H1 (cell line): ENCODE data around the gene SIK2. TPM values are rescaled to one million over a fixed set of nuclear protein-coding genes. Genes with fewer than 3 reads are reported as not detected.

Experiments
- CTCF ChIA-PET: fragments of 300-600 bp; sonication (Branson Sonifier 250); formaldehyde crosslinking; loops from one replicate; lab custom pipeline; 2021; ENCODE audit not compliant: partially characterized antibody; lab: Charles Lee
- POLR2A ChIA-PET: fragments of 300-600 bp; sonication (Branson Sonifier 250); formaldehyde crosslinking; loops from one replicate; lab custom pipeline; 2021; ENCODE audit warnings: inconsistent platforms; ENCODE audit not compliant: partially characterized antibody; lab: Charles Lee
- DNase-seq, 2 experiments: peaks; one replicate each; pipeline versions ENCODE4 v3.0.0 to v3.0.0-alpha.2; 2010 to 2022; ENCODE audit warnings: low spot score in 2 of 2, low read depth in 1 of 2, mixed read lengths in 1 of 2
- FAIRE-seq: peaks from 2 replicates; lab custom pipeline; 2011; peaks lifted over from hg19 to GRCh38; lab: Jason Lieb, UNC
- H2AFZ ChIP-seq: 2 replicates; pipeline ENCODE4 v1.8.1; 2012; ENCODE audit warnings: low read length, inconsistent platforms
- H2AK5ac ChIP-seq: 2 replicates; pipeline ENCODE4 v1.6.1; 2013; ENCODE audit warnings: low read depth, low read length
- H2BK120ac ChIP-seq: replicated peaks from 2 replicates; pipeline ENCODE3; 2013; ENCODE audit warnings: low read depth, low read length, inconsistent platforms
- H2BK12ac ChIP-seq: 2 replicates; pipeline ENCODE4 v1.6.1; 2013; ENCODE audit warnings: low read depth, low read length
- H2BK15ac ChIP-seq: 2 replicates; pipeline ENCODE4 v1.6.1; 2013; ENCODE audit warnings: low read length
- H2BK20ac ChIP-seq: 2 replicates; pipeline ENCODE4 v1.6.1; 2013; ENCODE audit warnings: low read length
- H2BK5ac ChIP-seq: 2 replicates; pipeline ENCODE4 v1.6.1; 2013; ENCODE audit warnings: low read depth, low read length
- H3K14ac ChIP-seq: 2 replicates; pipeline ENCODE4 v1.6.1; 2013; ENCODE audit warnings: inconsistent platforms; ENCODE audit not compliant: insufficient read length
- H3K18ac ChIP-seq: 2 replicates; pipeline ENCODE4 v1.6.1; 2013; ENCODE audit warnings: low read length; ENCODE audit errors: extremely low read depth
- H3K23ac ChIP-seq: 2 replicates; pipeline ENCODE4 v1.6.1; 2013; ENCODE audit warnings: inconsistent platforms; ENCODE audit not compliant: insufficient read length
- H3K23me2 ChIP-seq: 2 replicates; pipeline ENCODE4 v1.6.1; 2013; ENCODE audit warnings: low read depth, low read length
- H3K27ac ChIP-seq: 2 replicates; pipeline ENCODE4 v1.6.1; 2011; ENCODE audit warnings: low read depth, low read length, inconsistent platforms
- H3K27me3 ChIP-seq, 4 experiments: replicated peaks in 1 of 4; 1 replicate in 1 of 4; 2 replicates in 3 of 4; pipeline versions ENCODE4 v1.6.1 to v1.8.1; 2011 to 2013; ENCODE audit warnings: low read length in 3 of 4, mild to moderate bottlenecking in 3 of 4, inconsistent platforms in 2 of 4, mixed read lengths in 2 of 4, moderate library complexity in 1 of 4; ENCODE audit not compliant: control insufficient read depth in 3 of 4, insufficient read depth in 3 of 4; ENCODE audit errors: extremely low read depth in 1 of 4
- H3K36me3 ChIP-seq, 4 experiments: 2 replicates each; pipeline versions ENCODE4 v1.6.1 to v1.8.1; 2011 to 2013; ENCODE audit warnings: mild to moderate bottlenecking in 4 of 4, low read length in 3 of 4, moderate library complexity in 2 of 4, control low read depth in 1 of 4, inconsistent platforms in 1 of 4; ENCODE audit not compliant: insufficient read depth in 4 of 4, control insufficient read depth in 2 of 4
- H3K4ac ChIP-seq: replicated peaks from 2 replicates; pipeline ENCODE3; 2013; ENCODE audit warnings: low read length, low read depth, mixed read lengths, inconsistent platforms; ENCODE audit not compliant: insufficient read length
- H3K4me1 ChIP-seq, 4 experiments: replicated peaks in 1 of 4; 1 replicate in 1 of 4; 2 replicates in 3 of 4; pipeline versions ENCODE4 v1.6.1 to v1.8.1; 2011 to 2013; ENCODE audit warnings: low read length in 3 of 4, inconsistent platforms in 2 of 4, mixed read lengths in 1 of 4; ENCODE audit not compliant: insufficient read depth in 4 of 4, control insufficient read depth in 3 of 4
- H3K4me2 ChIP-seq, 2 experiments: 2 replicates each; pipeline versions ENCODE4 v1.6.1 to v1.8.1; 2011 to 2013; ENCODE audit warnings: low read depth in 2 of 2, low read length in 2 of 2, control low read depth in 1 of 2, inconsistent platforms in 1 of 2, mild to moderate bottlenecking in 1 of 2; ENCODE audit not compliant: insufficient read depth in 1 of 2
- H3K4me3 ChIP-seq, 4 experiments: fragments of 200-600, 300-600 bp in 1 of 4; sonication (generic), shearing (Covaris generic), sonication (Bioruptor Twin) in 1 of 4; 2 replicates each; pipeline versions ENCODE4 v1.5.1 to v1.8.1; 2011 to 2016; ENCODE audit warnings: low read length in 4 of 4, low read depth in 3 of 4, control low read depth in 2 of 4, inconsistent platforms in 2 of 4, mild to moderate bottlenecking in 2 of 4, mixed read lengths in 1 of 4, moderate library complexity in 1 of 4; ENCODE audit not compliant: insufficient read depth in 2 of 4; ENCODE audit errors: extremely low read depth in 1 of 4
- H3K56ac ChIP-seq: replicated peaks from 2 replicates; pipeline ENCODE3; 2013; ENCODE audit warnings: low read depth, mild to moderate bottlenecking, mixed read lengths, low read length, inconsistent platforms; ENCODE audit not compliant: insufficient read length
- H3K79me1 ChIP-seq: 2 replicates; pipeline ENCODE4 v1.6.1; 2013; ENCODE audit warnings: low read depth, low read length, control low read depth
- H3K79me2 ChIP-seq, 2 experiments: 2 replicates each; pipeline versions ENCODE4 v1.6.1 to v1.8.1; 2012 to 2013; ENCODE audit warnings: low read length in 2 of 2, mild to moderate bottlenecking in 2 of 2, inconsistent platforms in 1 of 2; ENCODE audit not compliant: insufficient read depth in 2 of 2, control insufficient read depth in 1 of 2
- H3K9ac ChIP-seq, 4 experiments: replicated peaks in 1 of 4; 1 replicate in 1 of 4; 2 replicates in 3 of 4; pipeline versions ENCODE4 v1.6.1 to v1.8.1; 2011 to 2013; ENCODE audit warnings: low read depth in 3 of 4, low read length in 3 of 4, control low read depth in 2 of 4, mild to moderate bottlenecking in 2 of 4, moderate library complexity in 2 of 4, inconsistent platforms in 1 of 4; ENCODE audit errors: extremely low read depth in 1 of 4
- H3K9me3 ChIP-seq, 2 experiments: 2 replicates each; pipeline versions ENCODE4 v1.6.1 to v1.8.1; 2012 to 2013; ENCODE audit warnings: mild to moderate bottlenecking in 2 of 2, moderate library complexity in 2 of 2, control low read depth in 1 of 2, inconsistent platforms in 1 of 2, low read depth in 1 of 2, low read length in 1 of 2, mixed read lengths in 1 of 2; ENCODE audit not compliant: insufficient read depth in 2 of 2
- H4K20me1 ChIP-seq, 2 experiments: replicated peaks in 1 of 2; 2 replicates each; pipeline versions ENCODE3 to v1.8.1; 2011 to 2013; ENCODE audit warnings: inconsistent platforms in 2 of 2, low read length in 2 of 2, mild to moderate bottlenecking in 1 of 2; ENCODE audit not compliant: insufficient read depth in 2 of 2, control insufficient read depth in 1 of 2
- H4K5ac ChIP-seq: 2 replicates; pipeline ENCODE4 v1.6.1; 2013; ENCODE audit warnings: low read length, low read depth, mixed read lengths, inconsistent platforms; ENCODE audit not compliant: insufficient read length
- H4K8ac ChIP-seq: 2 replicates; pipeline ENCODE4 v1.8.0; 2013; ENCODE audit warnings: mild to moderate bottlenecking, moderate library complexity, low read length, inconsistent platforms; ENCODE audit not compliant: insufficient read depth; ENCODE audit errors: extremely low read depth
- H4K91ac ChIP-seq: replicated peaks from 2 replicates; pipeline ENCODE3; 2013; ENCODE audit warnings: low read length, mixed read lengths, inconsistent platforms; ENCODE audit not compliant: insufficient read length
- CBX8 ChIP-seq: fragments of 300-800, 300-1000 bp; sonication (generic); IDR thresholded peaks from 2 replicates; pipeline ENCODE4 v1.7.1; 2016; ENCODE audit warnings: low read depth, low read length, borderline replicate concordance
- CREB1 ChIP-seq: IDR thresholded peaks from 2 replicates; pipeline ENCODE4 v1.6.1; 2012; ENCODE audit warnings: inconsistent platforms
- CTCF ChIP-seq, 3 experiments: IDR thresholded peaks; 1 replicate in 2 of 3; 2 replicates in 1 of 3; pipeline versions ENCODE4 v1.5.1 to v1.6.1; 2011; ENCODE audit warnings: low read length in 3 of 3, mild to moderate bottlenecking in 3 of 3, inconsistent platforms in 2 of 3, low read depth in 1 of 3, moderate library complexity in 1 of 3; ENCODE audit not compliant: insufficient read depth in 1 of 3; ENCODE audit errors: control extremely low read depth in 1 of 3
- EP300 ChIP-seq, 2 experiments: IDR thresholded peaks; 1 replicate in 1 of 2; 2 replicates in 1 of 2; pipeline ENCODE4 v1.6.1; 2011 to 2012; ENCODE audit warnings: low read depth in 2 of 2, low read length in 2 of 2, mild to moderate bottlenecking in 2 of 2, borderline replicate concordance in 1 of 2, inconsistent platforms in 1 of 2, moderate library complexity in 1 of 2
- PHF8 ChIP-seq: fragments of 200-600 bp; sonication (generic); conservative IDR thresholded peaks from 2 replicates; pipeline ENCODE4 v1.7.1; 2012; ENCODE audit warnings: low read depth, mild to moderate bottlenecking, inconsistent platforms, low read length, moderate library complexity
- SAP30 ChIP-seq: fragments of 300-600 bp; sonication (generic); IDR thresholded peaks from 2 replicates; pipeline ENCODE4 v1.7.1; 2012; ENCODE audit warnings: low read length, moderate library complexity, mild to moderate bottlenecking, inconsistent platforms; ENCODE audit not compliant: insufficient read depth, insufficient replicate concordance
- SRF ChIP-seq: IDR thresholded peaks from 2 replicates; pipeline ENCODE4 v1.6.1; 2011; ENCODE audit warnings: mild to moderate bottlenecking, low read depth, low read length, moderate library complexity
- TEAD4 ChIP-seq: IDR thresholded peaks from 2 replicates; pipeline ENCODE4 v1.6.1; 2012; ENCODE audit warnings: low read depth, low read length, inconsistent platforms, mixed read lengths
- WGBS, 2 experiments: shearing (Covaris generic) in 1 of 2; methylation state at CpG; one replicate each; pipeline versions ENCODE4 v1.1.6 to v1.1.7; 2013 to 2015; ENCODE audit warnings: low lambda C conversion rate in 2 of 2, mixed read lengths in 2 of 2, inconsistent platforms in 1 of 2, low coverage in 1 of 2, missing lambda C conversion rate in 1 of 2; ENCODE audit not compliant: insufficient replicate concordance in 2 of 2, insufficient coverage in 1 of 2, insufficient read length in 1 of 2; ENCODE audit errors: extremely low coverage in 1 of 2, missing lambda C conversion rate in 1 of 2; 5-methylcytosine and 5-hydroxymethylcytosine counted together
- polyA plus RNA-seq, 7 experiments: library from polyadenylated mRNA; depleted of rRNA in 3 of 7; stranded (reverse) in 5 of 7; unstranded in 2 of 7; fragments of >200 nt in 5 of 7; fragments of 200-250 nt in 2 of 7; gene quantifications; 1 replicate in 5 of 7; 2 replicates in 1 of 7; 4 replicates in 1 of 7; pipeline versions ENCODE4 v1.2.1 to v1.2.3, GENCODE V29; 2011 to 2013; ENCODE audit warnings: missing spikeins in 2 of 7, mixed read lengths in 2 of 7
- total RNA-seq: library from RNA; stranded (reverse); fragmentation: NEBNext Ultra II Directional; extraction: Animal tissue kit (Norgen Biotek cat#: 25700); gene quantifications from 2 replicates; pipeline ENCODE4 v1.2.1, GENCODE V29; 2021

The SIK2 gene
- total and polyA plus RNA-seq, 2 of the 8 experiments (the other 6 are each of a cell fraction or from before 2014, with no cell fraction given) = 8.8 to 11.2 TPM

- Histone ChIP-seq H4K20me1 (peaks cover 1 to 4% of the 10 kb centered on the region in 2 experiments), H3K27ac (no peak overlapping the region), H3K4me1 (peaks cover 0 to 18% (median 7%) of the 10 kb centered on the region in 4 experiments; a peak in 6 of 7 replicates), H2AFZ (no peak overlapping the region), H3K23ac (no peak overlapping the region), H2BK20ac (no peak overlapping the region), H4K5ac (no peak overlapping the region), H3K18ac (no peak overlapping the region), H3K56ac (no peak overlapping the region), H2BK5ac (no peak overlapping the region), H2BK12ac (no peak overlapping the region), H3K9me3 (no peaks in the 10 kb centered on the region), H3K9ac (no peak overlapping the region), H2BK120ac (no peak overlapping the region), H3K4me3 (no peak overlapping the region), H3K4ac (no peak overlapping the region), H2BK15ac (no peak overlapping the region), H3K27me3 (no peaks in the 10 kb centered on the region), H3K79me2 (no peaks in the 10 kb centered on the region), H2AK5ac (no peak overlapping the region), H3K79me1 (0 out of 2 replicates have a peak, but pooled peaks cover 5% of the 10 kb centered on the region), H3K23me2 (no peaks in the 10 kb centered on the region), H4K8ac (no peak overlapping the region), H3K14ac (no peak overlapping the region), H4K91ac (no peak overlapping the region), H3K4me2 (no peak overlapping the region), H3K36me3 (peaks cover 0 to 3% (median 0%) of the 10 kb centered on the region in 4 experiments; a peak in 2 of 8 replicates)
- FAIRE-seq (no peak), DNase-seq (no peak)
- ChIA-PET POLR2A (interaction anchor here (0.7 to 3.6 kb wide), 7 partner anchors 10 to 31 kb away, joined by 3 to 19 read pairs (median 5); partner anchors contain the start of gene PPP2R1B), CTCF (interaction anchor here (1.3 to 1.9 kb wide), 5 partner anchors 12 to 149 kb away, joined by 3 to 7 read pairs (median 4); no protein-coding TSS in a partner anchor)
- 90% methylated on average over 19 of the region's 19 CpGs; no CpG with 5 or more reads in 1 of the 2 experiments for WGBS, 2 experiments
- TF ChIP-seq CTCF (IDR thresholded peaks at IDR 0.05; ENCODE audit: control extremely low read depth in 1 of 3, insufficient read depth in 1 of 3, low read depth in 1 of 3, low read length in 3 of 3) (no peak), CBX8 (no peak), EP300 (IDR thresholded peaks at IDR 0.05; ENCODE audit: borderline replicate concordance in 1 of 2, low read depth in 2 of 2, low read length in 2 of 2) (no peak), CREB1 (no peak), SAP30 (no peak), PHF8 (no peak), TEAD4 (no peak), SRF (no peak)
These were observed 133.2 kb downstream of the SIK2 start for GRCh38 chr11:111735262-111736116.
